Measurements from ENCODE around the gene MIEF1.

MIEF1 gene

GRCh38 chr22:39530692-39531331 is 28.7 kb downstream of the MIEF1 start:
- DNase-seq: peak; percentile 49

DNA sequence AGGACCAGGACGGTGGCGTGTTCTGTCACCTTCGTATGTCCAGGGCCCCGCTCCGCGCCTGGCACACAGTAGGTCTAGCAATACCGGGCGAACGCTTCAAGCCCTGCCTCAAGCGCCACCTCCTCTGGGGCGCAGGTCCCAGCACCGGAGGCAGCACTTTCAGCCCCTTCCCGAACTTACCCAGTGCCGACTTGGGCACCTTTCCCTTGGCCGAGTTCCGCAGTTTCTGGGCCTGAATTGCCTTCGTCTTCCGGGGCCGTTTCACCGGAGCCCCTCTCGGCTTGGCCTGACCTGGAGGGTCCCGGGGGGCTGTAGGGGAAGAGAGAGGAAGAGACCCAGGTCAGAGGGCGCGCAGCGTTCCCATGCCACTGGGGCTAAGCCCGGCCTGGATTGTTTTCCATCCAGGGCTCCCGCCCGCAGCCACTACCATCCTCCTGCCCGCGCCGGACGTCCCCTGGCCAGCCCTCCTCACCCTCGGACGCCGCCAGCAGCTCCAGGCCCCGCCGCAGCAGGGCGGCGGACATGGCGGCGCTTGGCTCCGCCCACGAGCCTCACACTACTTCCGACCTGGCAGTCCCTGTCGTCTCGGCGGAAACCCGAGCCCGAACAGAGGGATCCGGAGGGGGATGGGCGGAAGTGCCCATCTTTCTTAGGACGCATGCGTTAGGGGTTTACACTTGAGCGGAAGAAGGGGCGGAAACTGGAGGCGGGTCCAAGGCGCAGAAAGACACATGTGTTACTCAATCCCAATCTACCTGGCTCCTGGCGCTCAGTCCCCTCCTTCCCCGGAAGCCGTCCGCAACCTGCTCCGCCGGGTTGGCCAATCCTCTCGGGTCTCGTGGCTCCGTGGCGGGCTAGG is 30.4 kb downstream of the MIEF1 start, which contains the start of gene RPS19BP1:
Gene RPS19BP1 (minus strand): TSS at position 534 of the 859 bp plus-strand sequence. CDS start 10 bp downstream, at position 524.
- DNase-seq: peak; percentile 99

GRCh38 chr22:39534092-39534506 is 32.0 kb downstream of the MIEF1 start:
- no peak for DNase-seq

GRCh38 chr22:39534591-39535356 is 32.7 kb downstream of the MIEF1 start:
- peak; percentile 74 for DNase-seq

DNA sequence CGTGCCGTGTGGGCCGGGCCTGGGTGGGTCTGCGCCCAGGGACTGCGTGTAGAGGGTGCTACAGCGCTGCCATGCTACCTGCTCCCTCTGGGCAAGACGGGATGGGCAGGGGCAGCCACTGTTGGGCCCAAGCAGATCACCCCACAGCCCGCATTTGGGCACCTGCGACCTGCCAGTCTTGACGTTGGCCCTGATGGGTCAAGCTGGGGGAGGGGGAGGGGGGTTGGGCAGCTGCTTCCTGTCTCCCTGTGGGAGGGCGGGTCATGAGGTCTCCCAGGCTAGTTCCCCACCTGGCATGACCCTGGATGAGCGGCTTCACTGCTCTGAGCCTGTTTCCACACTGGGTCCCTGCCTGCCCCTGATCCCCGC is 33.3 kb downstream of the MIEF1 start:
- DNase-seq: no peak

GRCh38 chr22:39535831-39536449 is 33.9 kb downstream of the MIEF1 start:
- no peak for DNase-seq

GRCh38 chr22:39536711-39537110 is 34.6 kb downstream of the MIEF1 start:
- DNase-seq: no peak

- no peak for DNase-seq
These were observed 35.9 kb downstream of the MIEF1 start for GRCh38 chr22:39537975-39538374.

DNA sequence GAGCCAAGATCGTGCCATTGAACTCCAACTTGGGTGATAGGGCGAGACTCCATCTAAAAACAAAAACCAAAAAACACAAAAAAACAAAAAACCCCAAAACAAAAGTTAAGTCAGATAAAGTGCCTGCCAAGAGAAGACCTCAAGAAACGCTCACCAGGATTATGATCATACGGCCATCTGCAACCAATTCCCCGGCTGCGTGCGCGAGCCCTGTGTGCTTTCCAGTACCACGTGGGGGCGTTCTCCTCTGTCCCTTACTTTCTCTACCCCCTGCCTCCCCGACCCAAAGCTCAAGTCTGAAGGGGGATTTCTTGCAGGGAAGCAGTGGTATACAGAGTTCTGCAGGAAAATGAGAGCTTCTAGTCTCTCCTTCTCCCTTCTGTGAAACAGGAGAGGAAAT is 41.0 kb downstream of the MIEF1 start:
- DNase-seq: no peak

DNA sequence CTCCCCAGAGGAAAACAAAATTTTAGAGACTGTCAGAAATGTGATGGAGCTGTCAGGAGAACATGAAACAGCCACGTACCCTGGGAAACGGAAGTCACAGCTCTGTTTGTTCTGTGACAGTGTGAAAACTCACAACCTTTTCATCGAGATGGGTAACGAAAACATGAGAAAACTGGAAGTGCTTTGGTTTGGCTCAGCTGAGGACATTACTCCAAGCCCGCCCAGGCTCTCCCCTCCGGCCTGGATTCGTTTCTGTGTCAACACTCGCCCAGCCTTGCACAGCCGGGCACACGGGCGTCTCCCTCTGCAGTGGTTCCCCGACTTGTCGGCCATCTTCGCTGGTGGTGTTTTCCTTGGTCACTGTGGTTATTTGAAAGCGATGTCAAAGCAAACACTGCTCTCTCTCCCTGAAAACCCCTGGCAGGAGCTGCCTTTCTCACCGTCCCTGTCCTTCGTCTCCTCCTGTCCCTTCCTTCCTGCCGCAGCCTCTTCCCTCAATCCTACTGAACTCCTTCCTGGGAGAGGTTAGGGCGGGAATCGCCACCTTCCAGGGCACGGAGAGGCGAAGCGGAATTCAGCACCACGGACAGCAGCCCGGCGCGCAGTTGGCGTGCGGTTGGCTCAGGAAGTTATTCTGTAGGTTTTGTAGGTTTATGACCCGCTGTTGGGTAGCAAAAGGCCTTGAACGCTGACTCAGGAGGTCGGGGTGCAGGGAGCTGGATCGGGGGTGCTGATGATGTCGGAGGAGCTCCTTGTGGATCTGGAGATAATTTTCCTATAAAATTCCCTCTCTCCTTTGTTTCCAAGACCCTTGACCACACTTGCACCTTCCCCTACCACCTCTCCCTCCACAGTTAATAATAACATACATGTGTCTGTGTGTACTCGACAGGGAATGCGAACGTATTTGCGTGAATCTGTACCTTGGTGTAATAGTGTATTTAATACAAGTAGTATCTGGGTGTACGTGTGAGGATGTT is 43.6 kb downstream of the MIEF1 start:
- no peak for DNase-seq

GRCh38 chr22:39546889-39547586 is 44.9 kb downstream of the MIEF1 start:
- peak; percentile 6 for DNase-seq

- DNase-seq: no peak
These were observed 45.5 kb downstream of the MIEF1 start for GRCh38 chr22:39547587-39547947.

GRCh38 chr22:39553429-39553828 is 51.3 kb downstream of the MIEF1 start:
- DNase-seq: no peak

GRCh38 chr22:39554151-39554550 is 52.1 kb downstream of the MIEF1 start:
- DNase-seq: no peak

- peak; percentile 16 for DNase-seq
These were observed 55.1 kb downstream of the MIEF1 start for GRCh38 chr22:39556970-39557841.

GRCh38 chr22:39558254-39558727 is 56.2 kb downstream of the MIEF1 start:
- DNase-seq: no peak

DNA sequence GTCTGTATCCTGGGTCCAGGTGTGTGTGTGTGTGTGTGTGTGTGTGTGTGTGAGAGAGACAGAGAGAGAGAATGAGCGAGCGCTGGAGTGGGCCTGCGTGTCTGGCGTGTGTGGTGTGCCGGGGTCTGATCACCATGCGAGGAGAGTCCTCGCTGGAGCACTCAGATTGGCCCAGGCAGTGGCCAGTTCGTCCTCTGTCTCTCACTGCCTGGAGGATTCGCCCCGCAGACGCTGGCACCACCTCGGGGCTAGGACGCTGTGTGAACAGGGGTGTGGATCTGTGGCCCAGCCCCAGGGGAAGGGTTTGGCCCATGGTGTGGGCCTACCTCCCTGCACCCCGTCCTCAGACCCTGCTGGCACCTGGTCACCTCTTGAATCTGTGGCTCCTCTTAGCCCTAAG is 56.9 kb downstream of the MIEF1 start:
- no peak for DNase-seq

DNA sequence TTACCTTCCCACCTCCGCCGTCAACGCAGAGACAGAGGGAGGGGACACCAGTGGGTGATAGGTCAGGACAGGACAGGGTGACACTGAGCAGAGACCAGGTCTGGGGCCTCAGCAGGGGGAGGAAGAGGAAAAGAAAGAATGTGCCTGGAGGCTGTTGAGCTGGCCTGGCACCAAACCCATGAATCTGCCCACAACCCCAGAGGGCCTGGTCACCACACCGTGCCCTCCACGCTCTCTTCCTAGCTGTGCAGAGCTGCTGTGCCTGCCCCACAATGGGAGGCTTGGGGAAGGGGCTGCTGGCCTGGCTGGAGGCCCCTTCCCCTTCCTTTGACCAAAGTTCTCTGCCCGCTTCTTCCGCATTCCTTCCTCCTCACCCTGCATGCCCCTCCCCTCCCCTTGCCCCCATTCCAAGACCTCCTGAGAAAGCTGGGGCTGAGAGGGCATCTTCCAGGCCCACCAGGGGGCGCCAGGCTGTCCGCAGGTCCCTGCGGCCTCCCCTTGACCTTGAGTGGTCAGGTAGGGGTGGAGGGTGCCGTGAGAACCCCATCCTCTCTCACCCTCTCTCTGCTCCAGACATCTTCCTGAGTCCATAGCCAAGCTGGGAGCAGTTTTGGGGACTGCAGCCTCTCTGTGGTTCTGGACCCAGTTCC is 57.5 kb downstream of the MIEF1 start:
- no peak for DNase-seq

- DNase-seq: no peak
These were observed 58.0 kb downstream of the MIEF1 start for GRCh38 chr22:39560127-39560526.

All from fibroblast of skin of abdomen (primary cell).